ENCODE results near the gene ATF4. TPM values are rescaled to one million over a fixed set of nuclear protein-coding genes. Genes with fewer than 3 reads are reported as not detected.

ATF4 gene
- total RNA-seq, 2 experiments from 2014 or later: 412 to 426 TPM

DNA sequence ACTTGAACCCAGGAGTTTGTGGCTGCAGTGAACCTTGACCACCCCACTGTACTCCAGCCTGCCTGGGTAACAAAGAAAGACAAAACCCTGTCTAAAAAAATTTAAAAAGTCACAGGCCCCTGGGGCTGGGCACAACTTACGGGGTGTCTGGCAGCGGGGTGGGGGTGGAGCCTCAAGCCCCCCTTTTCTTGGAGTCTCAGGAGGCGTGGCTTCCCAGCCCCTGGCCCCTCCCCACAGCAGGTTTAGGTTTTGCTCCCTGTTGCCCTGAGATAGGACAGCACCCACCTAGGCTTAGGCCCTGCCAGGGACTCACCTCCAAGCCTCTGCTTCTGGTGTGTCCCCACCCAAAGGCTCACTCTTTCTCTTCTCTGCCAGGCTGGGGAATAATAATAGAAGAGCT lies 41.1 kb upstream of the ATF4 start:
- Mint-ChIP-seq H3K36me3 (ENCODE audit: low read depth) (peaks cover 2% of the 10 kb centered on the region), H3K27ac (no peak overlapping the region), H3K4me1 (ENCODE audit: low read depth) (no peaks in the 10 kb centered on the region), H3K27me3 (ENCODE audit: low read depth) (no peaks in the 10 kb centered on the region), H3K9me3 (ENCODE audit: insufficient read depth) (no peaks in the 10 kb centered on the region), H3K4me3 (no peak overlapping the region)
- POLR2A ChIA-PET: interaction anchor here (0.7 kb wide), 1 partner anchor 564 kb away, joined by 3 read pairs; no protein-coding TSS in a partner anchor
- DNase-seq: no peak
- no peak for ATAC-seq
- CTCF ChIA-PET: interaction anchor here (1.7 kb wide), 1 partner anchor 50 kb away, joined by 3 read pairs; no protein-coding TSS in a partner anchor

DNA sequence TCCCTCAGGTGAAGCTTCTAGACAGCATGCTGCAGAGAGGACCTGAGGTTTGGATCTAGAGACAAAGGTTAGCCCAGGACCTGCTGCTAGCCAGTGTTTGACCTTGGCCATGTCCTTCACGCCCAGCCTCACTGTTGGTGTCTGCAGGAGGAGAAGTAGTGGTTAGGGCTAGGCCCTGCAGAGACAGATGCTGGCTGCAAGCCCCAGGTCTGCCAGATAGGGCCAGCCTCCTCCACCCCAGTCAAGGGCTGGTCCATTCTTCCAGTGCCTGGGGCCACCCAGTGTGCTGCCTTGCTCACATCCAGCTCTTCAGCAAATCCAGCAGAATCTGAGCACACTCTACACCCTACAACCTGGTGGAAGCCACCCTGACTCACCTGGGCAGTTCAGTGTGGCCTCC lies 39.8 kb upstream of the ATF4 start:
- Mint-ChIP-seq H3K27me3 (ENCODE audit: low read depth) (no peaks in the 10 kb centered on the region), H3K9me3 (ENCODE audit: insufficient read depth) (no peaks in the 10 kb centered on the region), H3K4me3 (no peak overlapping the region), H3K27ac (no peak overlapping the region), H3K36me3 (ENCODE audit: low read depth) (peaks cover 2% of the 10 kb centered on the region), H3K4me1 (ENCODE audit: low read depth) (no peaks in the 10 kb centered on the region)
- CTCF ChIA-PET: no interaction called here
- ATAC-seq (no peak), DNase-seq (no peak)
- POLR2A ChIA-PET: no interaction called here

DNA sequence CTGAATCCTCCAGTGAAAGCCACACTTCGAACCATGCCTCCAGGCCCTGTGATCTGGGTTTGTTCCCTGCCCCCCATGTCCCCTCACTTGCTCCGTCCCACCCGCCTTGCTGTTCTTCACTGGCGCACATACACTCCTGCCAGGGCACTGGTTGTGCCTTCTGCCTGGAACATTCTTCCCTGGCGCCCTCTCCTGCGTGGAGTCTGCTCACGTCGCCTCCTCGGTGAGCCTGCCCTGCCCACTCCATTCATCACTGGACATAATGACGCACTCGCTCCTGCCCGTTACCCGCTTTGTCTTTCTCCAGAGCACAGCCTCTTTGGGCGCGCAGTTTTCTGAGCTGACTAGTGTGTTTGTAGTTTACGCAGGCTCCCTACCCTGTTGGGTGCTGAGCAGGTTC lies 39.3 kb upstream of the ATF4 start:
- H3K36me3 Mint-ChIP-seq (ENCODE audit: low read depth): no peaks in the 10 kb centered on the region
- H3K9me3 Mint-ChIP-seq (ENCODE audit: insufficient read depth): no peaks in the 10 kb centered on the region
- DNase-seq (no peak), ATAC-seq (no peak)
- H3K27ac Mint-ChIP-seq: no peak overlapping the region
- CTCF ChIA-PET: no interaction called here
- POLR2A ChIA-PET: no interaction called here
- no peaks in the 10 kb centered on the region for H3K27me3 Mint-ChIP-seq (ENCODE audit: low read depth)
- H3K4me3 Mint-ChIP-seq: no peak overlapping the region
- no peaks in the 10 kb centered on the region for H3K4me1 Mint-ChIP-seq (ENCODE audit: low read depth)

DNA sequence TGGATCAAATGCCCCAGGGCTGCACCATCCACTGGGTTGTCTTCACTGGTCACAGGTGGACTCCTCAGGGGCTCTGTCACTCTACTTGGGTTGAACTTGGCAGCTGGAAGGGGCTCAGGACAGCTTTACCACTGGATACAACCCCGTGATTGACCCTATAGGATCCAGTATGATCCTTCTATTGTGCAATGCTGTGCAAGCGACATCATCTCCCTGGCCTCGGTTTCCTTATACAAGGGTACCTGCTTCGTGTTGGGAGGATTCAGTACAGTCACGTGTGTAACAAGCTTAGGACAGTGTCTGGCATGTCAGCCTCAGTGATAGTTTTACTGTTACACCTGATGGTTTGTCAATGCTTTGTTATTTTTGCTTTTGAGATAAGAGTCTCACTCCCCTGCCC lies 38.8 kb upstream of the ATF4 start:
- ATAC-seq (no peak), DNase-seq (no peak)
- Mint-ChIP-seq H3K27me3 (ENCODE audit: low read depth) (no peaks in the 10 kb centered on the region), H3K36me3 (ENCODE audit: low read depth) (no peaks in the 10 kb centered on the region), H3K27ac (no peak overlapping the region), H3K9me3 (ENCODE audit: insufficient read depth) (no peaks in the 10 kb centered on the region), H3K4me1 (ENCODE audit: low read depth) (no peaks in the 10 kb centered on the region), H3K4me3 (no peak overlapping the region)
- CTCF ChIA-PET: interaction anchor here (1.6 kb wide), 1 partner anchor 162 kb away, joined by 3 read pairs; the partner anchor contains the start of gene RPL3
- POLR2A ChIA-PET: no interaction called here

DNA sequence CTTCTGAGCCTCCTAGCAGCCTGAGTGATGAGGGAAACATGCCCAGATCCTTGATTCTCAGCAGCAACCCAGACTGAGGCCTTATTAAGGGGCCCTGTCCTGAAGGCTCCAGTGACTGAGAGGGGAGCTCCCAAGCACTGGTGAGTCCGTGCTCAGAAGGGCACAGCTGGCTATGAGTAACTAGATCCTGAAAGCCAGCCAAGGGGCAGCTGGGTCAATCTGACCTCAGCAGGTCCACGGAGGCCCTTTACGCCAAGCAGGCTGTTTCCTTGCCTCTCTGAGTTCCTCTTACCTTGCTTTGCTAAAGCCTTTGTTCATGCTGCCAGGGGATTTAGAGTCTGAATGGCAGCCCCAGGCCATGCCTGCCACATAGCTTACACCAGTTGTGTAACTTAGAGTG lies 37.6 kb upstream of the ATF4 start:
- no peak for DNase-seq
- ATAC-seq: no peak
- no peaks in the 10 kb centered on the region for H3K9me3 Mint-ChIP-seq (ENCODE audit: insufficient read depth)
- ChIA-PET POLR2A (interaction anchor here (1.5 kb wide), 1 partner anchor 37 kb away, joined by 6 read pairs; the partner anchor contains the start of gene ATF4), CTCF (interaction anchor here (1.0 to 3.3 kb wide), 5 partner anchors 10 to 163 kb away, joined by 3 to 12 read pairs (median 3); partner anchors contain the start of gene RPL3)
- no peaks in the 10 kb centered on the region for H3K27me3 Mint-ChIP-seq (ENCODE audit: low read depth)
- H3K36me3 Mint-ChIP-seq (ENCODE audit: low read depth): peaks cover 1% of the 10 kb centered on the region
- H3K4me1 Mint-ChIP-seq (ENCODE audit: low read depth): no peaks in the 10 kb centered on the region
- no peak overlapping the region for H3K27ac Mint-ChIP-seq
- no peak overlapping the region for H3K4me3 Mint-ChIP-seq

DNA sequence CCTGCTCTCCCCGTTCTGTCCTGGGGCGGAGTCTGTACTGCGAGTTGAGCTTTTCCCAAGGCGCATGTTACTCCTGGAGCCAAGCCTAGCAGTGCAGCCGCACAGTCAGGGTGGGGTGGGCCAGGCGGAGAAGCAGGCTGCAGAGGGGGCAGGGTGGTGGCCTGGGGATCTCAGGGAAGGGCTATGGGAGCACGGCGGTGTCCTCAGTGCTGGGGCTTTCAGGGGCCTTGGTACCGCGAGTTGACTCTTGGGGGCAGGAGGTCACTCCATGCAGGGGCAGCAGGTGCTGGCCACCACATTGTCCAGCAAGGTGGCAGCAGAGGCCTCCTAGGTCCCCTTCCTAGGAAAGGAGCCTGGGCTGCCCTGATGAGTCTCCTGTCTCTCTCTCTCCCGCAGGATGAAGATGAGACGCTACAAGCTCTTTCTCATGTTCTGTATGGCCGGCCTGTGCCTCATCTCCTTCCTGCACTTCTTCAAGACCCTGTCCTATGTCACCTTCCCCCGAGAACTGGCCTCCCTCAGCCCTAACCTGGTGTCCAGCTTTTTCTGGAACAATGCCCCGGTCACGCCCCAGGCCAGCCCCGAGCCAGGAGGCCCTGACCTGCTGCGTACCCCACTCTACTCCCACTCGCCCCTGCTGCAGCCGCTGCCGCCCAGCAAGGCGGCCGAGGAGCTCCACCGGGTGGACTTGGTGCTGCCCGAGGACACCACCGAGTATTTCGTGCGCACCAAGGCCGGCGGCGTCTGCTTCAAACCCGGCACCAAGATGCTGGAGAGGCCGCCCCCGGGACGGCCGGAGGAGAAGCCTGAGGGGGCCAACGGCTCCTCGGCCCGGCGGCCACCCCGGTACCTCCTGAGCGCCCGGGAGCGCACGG lies 33.2 kb upstream of the ATF4 start:
- H3K4me1 Mint-ChIP-seq (ENCODE audit: low read depth): peaks cover 24% of the 10 kb centered on the region
- ChIA-PET CTCF (interaction anchor here (0.9 kb wide), 1 partner anchor 9 kb away, joined by 4 read pairs; no protein-coding TSS in a partner anchor), POLR2A (no interaction called here)
- H3K9me3 Mint-ChIP-seq (ENCODE audit: insufficient read depth): no peaks in the 10 kb centered on the region
- H3K36me3 Mint-ChIP-seq (ENCODE audit: low read depth): peaks cover 5% of the 10 kb centered on the region
- H3K27me3 Mint-ChIP-seq (ENCODE audit: low read depth): no peaks in the 10 kb centered on the region
- DNase-seq (no peak), ATAC-seq (no peak)
- H3K27ac Mint-ChIP-seq: no peak overlapping the region
- no peak overlapping the region for H3K4me3 Mint-ChIP-seq

DNA sequence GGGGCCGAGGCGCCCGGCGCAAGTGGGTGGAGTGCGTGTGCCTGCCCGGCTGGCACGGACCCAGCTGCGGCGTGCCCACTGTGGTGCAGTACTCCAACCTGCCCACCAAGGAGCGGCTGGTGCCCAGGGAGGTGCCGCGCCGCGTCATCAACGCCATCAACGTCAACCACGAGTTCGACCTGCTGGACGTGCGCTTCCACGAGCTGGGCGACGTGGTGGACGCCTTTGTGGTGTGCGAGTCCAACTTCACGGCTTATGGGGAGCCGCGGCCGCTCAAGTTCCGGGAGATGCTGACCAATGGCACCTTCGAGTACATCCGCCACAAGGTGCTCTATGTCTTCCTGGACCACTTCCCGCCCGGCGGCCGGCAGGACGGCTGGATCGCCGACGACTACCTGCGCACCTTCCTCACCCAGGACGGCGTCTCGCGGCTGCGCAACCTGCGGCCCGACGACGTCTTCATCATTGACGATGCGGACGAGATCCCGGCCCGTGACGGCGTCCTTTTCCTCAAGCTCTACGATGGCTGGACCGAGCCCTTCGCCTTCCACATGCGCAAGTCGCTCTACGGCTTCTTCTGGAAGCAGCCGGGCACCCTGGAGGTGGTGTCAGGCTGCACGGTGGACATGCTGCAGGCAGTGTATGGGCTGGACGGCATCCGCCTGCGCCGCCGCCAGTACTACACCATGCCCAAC lies 32.4 kb upstream of the ATF4 start:
- ChIA-PET POLR2A (no interaction called here), CTCF (interaction anchor here (0.9 kb wide), 1 partner anchor 8 kb away, joined by 4 read pairs; no protein-coding TSS in a partner anchor)
- Mint-ChIP-seq H3K27ac (no peak overlapping the region), H3K4me3 (no peak overlapping the region), H3K4me1 (ENCODE audit: low read depth) (peaks cover 24% of the 10 kb centered on the region), H3K27me3 (ENCODE audit: low read depth) (no peaks in the 10 kb centered on the region), H3K36me3 (ENCODE audit: low read depth) (peaks cover 5% of the 10 kb centered on the region), H3K9me3 (ENCODE audit: insufficient read depth) (no peaks in the 10 kb centered on the region)
- DNase-seq (no peak), ATAC-seq (no peak)

DNA sequence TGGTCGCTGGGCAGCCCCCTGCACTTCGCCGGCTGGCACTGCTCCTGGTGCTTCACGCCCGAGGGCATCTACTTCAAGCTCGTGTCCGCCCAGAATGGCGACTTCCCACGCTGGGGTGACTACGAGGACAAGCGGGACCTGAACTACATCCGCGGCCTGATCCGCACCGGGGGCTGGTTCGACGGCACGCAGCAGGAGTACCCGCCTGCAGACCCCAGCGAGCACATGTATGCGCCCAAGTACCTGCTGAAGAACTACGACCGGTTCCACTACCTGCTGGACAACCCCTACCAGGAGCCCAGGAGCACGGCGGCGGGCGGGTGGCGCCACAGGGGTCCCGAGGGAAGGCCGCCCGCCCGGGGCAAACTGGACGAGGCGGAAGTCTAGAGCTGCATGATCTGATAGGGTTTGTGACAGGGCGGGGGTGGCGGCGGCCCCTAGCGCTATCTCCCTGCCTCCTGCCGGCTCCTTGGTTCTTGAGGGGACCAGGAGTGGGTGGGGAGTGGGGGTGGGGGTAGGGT lies 31.7 kb upstream of the ATF4 start:
- Mint-ChIP-seq H3K36me3 (ENCODE audit: low read depth) (peaks cover 5% of the 10 kb centered on the region), H3K27me3 (ENCODE audit: low read depth) (no peaks in the 10 kb centered on the region), H3K4me3 (no peak overlapping the region), H3K9me3 (ENCODE audit: insufficient read depth) (no peaks in the 10 kb centered on the region), H3K27ac (no peak overlapping the region), H3K4me1 (ENCODE audit: low read depth) (peaks cover 28% of the 10 kb centered on the region)
- ChIA-PET CTCF (interaction anchor here (10.2 kb wide), 1 partner anchor 39 kb away, joined by 264 read pairs; no protein-coding TSS in a partner anchor), POLR2A (no interaction called here)
- ATAC-seq (no peak), DNase-seq (no peak)

DNA sequence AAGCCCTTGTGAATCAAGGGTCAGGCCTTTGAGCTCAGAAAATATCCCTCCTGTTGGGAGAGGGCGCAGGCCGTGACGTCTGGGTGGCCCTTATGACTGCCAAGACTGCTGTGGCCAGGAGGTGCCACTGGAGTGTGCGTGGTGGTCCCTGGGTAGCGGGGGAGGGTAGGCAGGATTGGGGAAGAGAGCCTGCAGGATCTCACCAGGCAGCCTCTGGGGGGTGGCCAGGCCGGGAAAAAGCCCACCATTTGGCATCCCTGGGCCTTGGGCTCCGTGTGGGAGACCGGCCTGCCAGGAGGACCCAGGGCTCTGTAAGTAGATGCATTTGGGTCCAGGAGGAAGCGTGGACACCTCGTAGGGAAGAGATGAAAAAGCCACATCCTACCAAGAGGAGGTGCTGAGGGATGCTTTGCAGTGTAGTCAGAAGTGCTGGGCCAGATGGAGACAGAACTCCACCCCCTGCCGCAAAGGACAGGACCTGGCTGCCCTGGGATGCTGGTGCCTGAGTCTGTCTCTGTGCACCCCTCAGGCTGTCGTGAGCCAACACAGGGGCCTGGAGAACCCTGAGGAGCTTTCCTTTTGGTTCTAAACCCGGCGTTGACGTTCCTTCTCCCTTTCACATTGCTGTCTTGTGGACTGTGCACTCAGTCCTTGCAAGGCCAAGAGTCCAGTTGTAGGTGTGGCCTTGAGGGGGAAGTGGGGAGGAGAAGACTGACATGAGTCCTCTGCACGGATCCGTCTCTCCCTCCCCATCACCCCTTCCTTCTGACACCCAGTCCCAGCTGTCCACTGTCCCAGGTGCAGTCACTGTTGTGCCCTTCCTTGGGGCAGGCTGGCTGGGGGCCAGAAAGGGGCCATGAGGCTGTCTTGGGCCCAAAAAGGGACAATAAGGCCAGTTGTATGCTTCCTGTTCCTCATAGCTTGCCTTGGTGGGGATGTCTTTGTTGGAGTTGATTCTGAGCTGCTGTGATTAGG lies 31.0 kb upstream of the ATF4 start:
- H3K4me1 Mint-ChIP-seq (ENCODE audit: low read depth): peaks cover 31% of the 10 kb centered on the region
- no peaks in the 10 kb centered on the region for H3K9me3 Mint-ChIP-seq (ENCODE audit: insufficient read depth)
- peaks cover 5% of the 10 kb centered on the region for H3K36me3 Mint-ChIP-seq (ENCODE audit: low read depth)
- ATAC-seq: no peak
- ChIA-PET CTCF (interaction anchor here (0.7 to 10.2 kb wide), 10 partner anchors 9 to 535 kb away, joined by 3 to 264 read pairs (median 6); partner anchors contain the start of genes MIEF1 and TAB1), POLR2A (interaction anchor here (1.0 to 1.7 kb wide), 5 partner anchors 13 to 171 kb away, joined by 3 to 13 read pairs (median 6); partner anchors contain the start of genes ATF4 and MIEF1)
- DNase-seq: no peak
- peak overlapping the region; percentile 33 for H3K27ac Mint-ChIP-seq
- H3K27me3 Mint-ChIP-seq (ENCODE audit: low read depth): no peaks in the 10 kb centered on the region
- H3K4me3 Mint-ChIP-seq: peak overlapping the region; percentile 37

DNA sequence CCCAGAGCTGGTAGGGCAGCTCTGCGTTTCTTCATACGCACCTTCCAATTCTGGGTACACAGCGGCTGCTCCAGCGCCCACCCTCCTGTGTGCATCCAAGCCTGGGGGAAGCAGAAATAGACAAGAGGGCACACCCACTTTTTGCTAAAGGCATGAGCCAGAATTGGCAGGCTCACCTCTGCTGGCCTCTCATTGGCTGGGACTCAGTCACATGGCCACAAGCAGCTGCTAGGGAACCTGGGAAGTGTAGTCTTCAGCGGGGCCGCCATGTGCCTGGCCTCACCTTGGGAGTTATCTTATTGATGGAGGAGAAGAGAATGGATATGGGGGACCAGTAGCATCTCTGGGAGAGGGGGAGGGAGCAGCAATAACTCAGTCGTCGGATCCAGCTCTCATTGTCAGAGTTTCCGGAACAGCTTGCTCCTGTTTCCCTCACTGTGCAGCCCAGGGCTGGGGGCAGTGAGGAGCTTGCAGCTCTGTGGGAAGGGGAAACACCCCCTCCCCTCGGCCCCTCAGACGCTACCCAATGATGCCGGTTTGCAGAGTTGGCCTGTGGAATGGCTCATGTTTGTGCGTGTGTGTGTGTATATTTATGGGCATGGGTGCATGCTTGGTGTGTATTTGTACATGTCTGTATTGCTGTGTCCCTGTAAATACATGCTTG lies 30.1 kb upstream of the ATF4 start:
- H3K4me1 Mint-ChIP-seq (ENCODE audit: low read depth): peaks cover 39% of the 10 kb centered on the region
- no peaks in the 10 kb centered on the region for H3K9me3 Mint-ChIP-seq (ENCODE audit: insufficient read depth)
- peak overlapping the region; percentile 33 for H3K27ac Mint-ChIP-seq
- peaks cover 5% of the 10 kb centered on the region for H3K36me3 Mint-ChIP-seq (ENCODE audit: low read depth)
- DNase-seq (peak; percentile 89), ATAC-seq (peak; percentile 99)
- H3K27me3 Mint-ChIP-seq (ENCODE audit: low read depth): no peaks in the 10 kb centered on the region
- CTCF ChIA-PET: interaction anchor here (0.7 to 10.2 kb wide), 11 partner anchors 9 to 534 kb away, joined by 3 to 264 read pairs (median 4); partner anchors contain the start of genes MIEF1 and TAB1
- POLR2A ChIA-PET: interaction anchor here (1.0 to 1.7 kb wide), 6 partner anchors 12 to 172 kb away, joined by 3 to 13 read pairs (median 5); partner anchors contain the start of genes ATF4 and MIEF1
- H3K4me3 Mint-ChIP-seq: peak overlapping the region; percentile 37

Data from activated CD8-positive, alpha-beta T cell treated with anti-CD3 and anti-CD28 coated beads, Interleukin-2, amount 10 ng/mL, durations not matched to agents 7 days and 5 days (primary cell).